Thyroid gland (tissue), 4 donors: ENCODE measurements around the gene DDX23. TPM values are rescaled to one million over a fixed set of nuclear protein-coding genes. Genes with fewer than 3 reads are reported as not detected.

Experiments
- DNase-seq, 2 donors: peaks; one replicate each; pipeline ENCODE4 v3.0.0-alpha.2; 2019
- H3K27ac ChIP-seq, 3 donors: fragments of 200-600 bp; sonication (generic); 1 replicate in 2 of 3; 2 replicates in 1 of 3; pipeline ENCODE4 v1.5.1; 2016 to 2019; ENCODE audit warnings: mild to moderate bottlenecking in 1 of 3, moderate library complexity in 1 of 3
- H3K27me3 ChIP-seq: fragments of 200-600 bp; sonication (generic); one replicate; pipeline ENCODE4 v1.5.1; 2019
- H3K36me3 ChIP-seq, 2 donors: fragments of 200-600 bp; sonication (generic); one replicate each; pipeline ENCODE4 v1.5.1; 2016 to 2019
- H3K4me1 ChIP-seq, 2 donors: fragments of 200-600 bp; sonication (generic); one replicate each; pipeline ENCODE4 v1.5.1; 2017 to 2019
- H3K4me3 ChIP-seq, 3 donors: fragments of 200-600 bp; sonication (generic); replicated peaks in 1 of 3; 1 replicate in 2 of 3; 2 replicates in 1 of 3; pipeline ENCODE4 v1.5.1; 2016; ENCODE audit warnings: mild to moderate bottlenecking in 1 of 3
- H3K9me3 ChIP-seq: fragments of 200-600 bp; sonication (generic); one replicate; pipeline ENCODE4 v1.5.1; 2017
- POLR2A ChIP-seq, 2 donors: fragments of 450-650 bp; IDR thresholded peaks; one replicate each; pipeline ENCODE4 v1.6.1; 2017; ENCODE audit warnings: antibody characterized with exemption in 2 of 2, mild to moderate bottlenecking in 2 of 2, moderate library complexity in 1 of 2
- WGBS, 2 donors: methylation state at CpG; one replicate each; pipeline ENCODE4 v1.1.5; 2017; 5-methylcytosine and 5-hydroxymethylcytosine counted together
- intact Hi-C: fragments of 100-400 bp; cut with DNase I; formaldehyde crosslinking; loops from one replicate; pipeline ENCODE4 v1.15.1; 2023
- total RNA-seq, 4 donors: library from RNA; depleted of rRNA; stranded (reverse); fragments of >200 nt; gene quantifications; one replicate each; pipeline ENCODE4 v1.2.3, GENCODE V29; 2016
- TF ChIP-seq, protein P1 (sequence below), 6 experiments: fragments of 200-600 bp in 3 of 6; fragments of 450-650 bp in 3 of 6; sonication (generic) in 3 of 6; IDR thresholded peaks; one replicate each; pipeline ENCODE4 v1.5.1; 2016 to 2019; ENCODE audit warnings: antibody characterized with exemption in 6 of 6, mild to moderate bottlenecking in 2 of 6, inconsistent platforms in 1 of 6, moderate library complexity in 1 of 6

The DDX23 gene
- total RNA-seq, 4 donors from 2014 or later, result 59.4 to 88.2 (median 70.9) TPM

GRCh38 chr12:48838048-48838447, 13.9 kb downstream of the DDX23 start:
- no peak for DNase-seq
- intact Hi-C loops, result no loop called here
- Histone ChIP-seq H3K27ac (no peak overlapping the region), H3K4me1 (no peaks in the 10 kb centered on the region), H3K36me3 (peaks cover 73 to 81% of the 10 kb centered on the region in 2 donors), H3K9me3 (no peaks in the 10 kb centered on the region), H3K27me3 (no peaks in the 10 kb centered on the region), H3K4me3 (no peak overlapping the region)
- 94 to 98% methylated on average over 4 of the region's 4 CpGs for WGBS, 2 donors
- TF ChIP-seq, protein P1, sequence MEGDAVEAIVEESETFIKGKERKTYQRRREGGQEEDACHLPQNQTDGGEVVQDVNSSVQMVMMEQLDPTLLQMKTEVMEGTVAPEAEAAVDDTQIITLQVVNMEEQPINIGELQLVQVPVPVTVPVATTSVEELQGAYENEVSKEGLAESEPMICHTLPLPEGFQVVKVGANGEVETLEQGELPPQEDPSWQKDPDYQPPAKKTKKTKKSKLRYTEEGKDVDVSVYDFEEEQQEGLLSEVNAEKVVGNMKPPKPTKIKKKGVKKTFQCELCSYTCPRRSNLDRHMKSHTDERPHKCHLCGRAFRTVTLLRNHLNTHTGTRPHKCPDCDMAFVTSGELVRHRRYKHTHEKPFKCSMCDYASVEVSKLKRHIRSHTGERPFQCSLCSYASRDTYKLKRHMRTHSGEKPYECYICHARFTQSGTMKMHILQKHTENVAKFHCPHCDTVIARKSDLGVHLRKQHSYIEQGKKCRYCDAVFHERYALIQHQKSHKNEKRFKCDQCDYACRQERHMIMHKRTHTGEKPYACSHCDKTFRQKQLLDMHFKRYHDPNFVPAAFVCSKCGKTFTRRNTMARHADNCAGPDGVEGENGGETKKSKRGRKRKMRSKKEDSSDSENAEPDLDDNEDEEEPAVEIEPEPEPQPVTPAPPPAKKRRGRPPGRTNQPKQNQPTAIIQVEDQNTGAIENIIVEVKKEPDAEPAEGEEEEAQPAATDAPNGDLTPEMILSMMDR (IDR thresholded peaks at IDR 0.05), result no peak
- no peak for TF ChIP-seq POLR2A (IDR thresholded peaks at IDR 0.05)

GRCh38 chr12:48832321-48833060, 19.5 kb downstream of the DDX23 start:
- Histone ChIP-seq H3K9me3 (no peaks in the 10 kb centered on the region), H3K4me1 (no peaks in the 10 kb centered on the region), H3K4me3 (no peak overlapping the region), H3K27ac (no peak overlapping the region), H3K27me3 (no peaks in the 10 kb centered on the region), H3K36me3 (peaks cover 83 to 94% of the 10 kb centered on the region in 2 donors)
- WGBS, 2 donors, result 89 to 90% methylated on average over 12 of the region's 12 CpGs
- TF ChIP-seq, protein P1 (IDR thresholded peaks at IDR 0.05), result no peak
- no peak for TF ChIP-seq POLR2A (IDR thresholded peaks at IDR 0.05)
- intact Hi-C loops, result no loop called here
- DNase-seq, result no peak

DNA sequence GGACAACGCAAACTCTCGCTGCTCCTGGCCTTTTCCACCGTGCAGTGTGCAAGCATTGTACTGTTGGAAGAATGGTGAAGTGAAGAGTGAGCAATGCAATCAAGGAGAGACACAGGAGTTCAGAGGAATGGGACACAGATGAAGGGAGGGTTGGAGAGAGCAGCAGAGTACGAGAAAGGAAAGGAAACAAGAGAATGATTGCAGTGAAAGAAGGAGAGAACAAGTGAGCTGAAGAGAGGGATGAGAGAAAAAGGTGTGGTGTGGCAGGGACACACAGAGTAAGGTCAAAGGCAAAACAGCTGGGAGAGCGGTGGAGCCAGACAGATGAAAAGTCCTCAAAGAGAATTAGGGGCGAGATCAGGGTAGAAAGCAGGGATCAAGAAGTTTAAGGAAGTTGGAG, 20.7 kb downstream of the DDX23 start:
- H3K27ac ChIP-seq, result no peak overlapping the region
- H3K4me1 ChIP-seq, result no peaks in the 10 kb centered on the region
- no peaks in the 10 kb centered on the region for H3K9me3 ChIP-seq
- H3K4me3 ChIP-seq, result no peak overlapping the region
- no peaks in the 10 kb centered on the region for H3K27me3 ChIP-seq
- TF ChIP-seq, protein P1 (IDR thresholded peaks at IDR 0.05), result no peak
- no peak for TF ChIP-seq POLR2A (IDR thresholded peaks at IDR 0.05)
- no peak for DNase-seq
- peaks cover 70 to 82% of the 10 kb centered on the region in 2 donors for H3K36me3 ChIP-seq
- intact Hi-C loops, result no loop called here
- 90 to 91% methylated on average over 6 of the region's 6 CpGs for WGBS, 2 donors

- WGBS, 2 donors, result 91 to 94% methylated on average over 16 of the region's 16 CpGs
- Histone ChIP-seq H3K27ac (no peak overlapping the region), H3K27me3 (no peaks in the 10 kb centered on the region), H3K9me3 (no peaks in the 10 kb centered on the region), H3K4me1 (no peaks in the 10 kb centered on the region), H3K36me3 (peaks cover 48 to 59% of the 10 kb centered on the region in 2 donors), H3K4me3 (no peak overlapping the region)
- intact Hi-C loops, result no loop called here
- DNase-seq, result no peak
- no peak for TF ChIP-seq POLR2A (IDR thresholded peaks at IDR 0.05)
- TF ChIP-seq, protein P1 (IDR thresholded peaks at IDR 0.05), result no peak
Observed at GRCh38 chr12:48828841-48829575, 23.0 kb downstream of the DDX23 start.

DNA sequence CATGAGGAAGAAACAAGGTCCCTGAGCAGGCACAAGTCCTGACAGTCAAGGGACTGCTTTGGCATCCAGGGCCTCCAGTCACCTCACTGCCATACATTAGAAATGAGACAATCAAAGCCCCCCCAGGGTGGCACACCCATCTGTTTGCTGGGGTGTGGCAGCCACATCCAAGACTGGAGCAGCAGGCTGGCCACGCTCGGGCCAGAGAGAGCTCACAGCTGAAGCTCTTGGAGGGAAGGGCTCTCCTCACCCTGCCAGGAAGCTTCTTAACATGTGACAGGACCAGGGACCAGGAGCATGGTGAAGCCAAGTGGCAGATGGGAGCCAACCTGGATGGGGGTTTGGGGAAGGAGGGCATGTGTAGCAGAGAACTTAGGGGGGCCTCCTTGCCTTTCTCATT, 23.7 kb downstream of the DDX23 start:
- H3K27ac ChIP-seq, result no peak overlapping the region
- no peaks in the 10 kb centered on the region for H3K4me1 ChIP-seq
- no peaks in the 10 kb centered on the region for H3K27me3 ChIP-seq
- no peaks in the 10 kb centered on the region for H3K9me3 ChIP-seq
- H3K36me3 ChIP-seq, result peaks cover 41 to 52% of the 10 kb centered on the region in 2 donors
- H3K4me3 ChIP-seq, result no peak overlapping the region
- WGBS, 2 donors, result 65 to 78% methylated on average over 2 of the region's 2 CpGs
- DNase-seq, result no peak
- intact Hi-C loops, result no loop called here
- TF ChIP-seq, protein P1 (IDR thresholded peaks at IDR 0.05), result no peak
- no peak for TF ChIP-seq POLR2A (IDR thresholded peaks at IDR 0.05)
